Epithelial cell of proximal tubule (primary cell): ENCODE data around the gene DSTN. TPM values are rescaled to one million over a fixed set of nuclear protein-coding genes. Genes with fewer than 3 reads are reported as not detected.

ENCODE experiments used
- DNase-seq: peaks from one replicate; pipeline ENCODE4 v3.0.0-alpha.2; 2011; ENCODE audit warnings: low read depth
- H3K4me3 ChIP-seq: 2 replicates; pipeline ENCODE4 v1.5.1; 2011; ENCODE audit warnings: low read depth, mild to moderate bottlenecking, low read length
- total RNA-seq: library from RNA; depleted of rRNA; stranded (reverse); fragments of >200 nt; gene quantifications from 2 replicates; pipeline ENCODE4 v1.2.3, GENCODE V29; 2015
- TF ChIP-seq, protein P1 (sequence below): conservative IDR thresholded peaks from 2 replicates; pipeline ENCODE4 v1.5.1; 2012; ENCODE audit warnings: low read depth, mild to moderate bottlenecking, low read length

Gene DSTN
- total RNA-seq, 1 donor from 2014 or later = 317 TPM

DNA sequence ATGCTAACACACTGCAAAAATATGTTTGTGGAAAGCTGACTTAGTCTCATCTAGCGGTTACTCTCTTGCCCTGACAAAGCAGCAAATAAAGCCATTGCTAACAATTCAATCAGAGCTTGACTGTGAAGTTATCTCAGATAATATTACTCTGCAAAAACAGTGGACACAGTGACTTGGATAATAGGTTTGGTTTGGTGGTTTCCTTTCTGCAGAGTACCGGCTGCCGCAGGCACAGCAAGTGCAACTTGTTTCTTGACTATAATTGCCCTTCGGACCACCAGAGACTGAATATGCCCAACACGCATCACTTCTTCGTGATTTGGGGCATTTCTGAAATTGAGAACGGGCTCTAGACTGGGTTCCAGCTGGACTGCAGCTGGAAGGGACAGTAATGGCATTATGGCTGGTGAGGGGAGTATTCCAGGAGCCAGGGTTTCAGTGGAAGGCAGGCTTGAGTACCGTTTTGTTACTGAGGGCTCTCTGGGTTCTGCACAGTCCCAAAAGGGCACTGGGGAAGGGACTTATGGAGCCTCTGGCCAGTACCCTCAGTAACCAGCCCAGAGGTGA lies 40.0 kb downstream of the DSTN start:
- no peak overlapping the region for H3K4me3 ChIP-seq
- DNase-seq = no peak
- TF ChIP-seq, protein P1, sequence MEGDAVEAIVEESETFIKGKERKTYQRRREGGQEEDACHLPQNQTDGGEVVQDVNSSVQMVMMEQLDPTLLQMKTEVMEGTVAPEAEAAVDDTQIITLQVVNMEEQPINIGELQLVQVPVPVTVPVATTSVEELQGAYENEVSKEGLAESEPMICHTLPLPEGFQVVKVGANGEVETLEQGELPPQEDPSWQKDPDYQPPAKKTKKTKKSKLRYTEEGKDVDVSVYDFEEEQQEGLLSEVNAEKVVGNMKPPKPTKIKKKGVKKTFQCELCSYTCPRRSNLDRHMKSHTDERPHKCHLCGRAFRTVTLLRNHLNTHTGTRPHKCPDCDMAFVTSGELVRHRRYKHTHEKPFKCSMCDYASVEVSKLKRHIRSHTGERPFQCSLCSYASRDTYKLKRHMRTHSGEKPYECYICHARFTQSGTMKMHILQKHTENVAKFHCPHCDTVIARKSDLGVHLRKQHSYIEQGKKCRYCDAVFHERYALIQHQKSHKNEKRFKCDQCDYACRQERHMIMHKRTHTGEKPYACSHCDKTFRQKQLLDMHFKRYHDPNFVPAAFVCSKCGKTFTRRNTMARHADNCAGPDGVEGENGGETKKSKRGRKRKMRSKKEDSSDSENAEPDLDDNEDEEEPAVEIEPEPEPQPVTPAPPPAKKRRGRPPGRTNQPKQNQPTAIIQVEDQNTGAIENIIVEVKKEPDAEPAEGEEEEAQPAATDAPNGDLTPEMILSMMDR = no peak

DNA sequence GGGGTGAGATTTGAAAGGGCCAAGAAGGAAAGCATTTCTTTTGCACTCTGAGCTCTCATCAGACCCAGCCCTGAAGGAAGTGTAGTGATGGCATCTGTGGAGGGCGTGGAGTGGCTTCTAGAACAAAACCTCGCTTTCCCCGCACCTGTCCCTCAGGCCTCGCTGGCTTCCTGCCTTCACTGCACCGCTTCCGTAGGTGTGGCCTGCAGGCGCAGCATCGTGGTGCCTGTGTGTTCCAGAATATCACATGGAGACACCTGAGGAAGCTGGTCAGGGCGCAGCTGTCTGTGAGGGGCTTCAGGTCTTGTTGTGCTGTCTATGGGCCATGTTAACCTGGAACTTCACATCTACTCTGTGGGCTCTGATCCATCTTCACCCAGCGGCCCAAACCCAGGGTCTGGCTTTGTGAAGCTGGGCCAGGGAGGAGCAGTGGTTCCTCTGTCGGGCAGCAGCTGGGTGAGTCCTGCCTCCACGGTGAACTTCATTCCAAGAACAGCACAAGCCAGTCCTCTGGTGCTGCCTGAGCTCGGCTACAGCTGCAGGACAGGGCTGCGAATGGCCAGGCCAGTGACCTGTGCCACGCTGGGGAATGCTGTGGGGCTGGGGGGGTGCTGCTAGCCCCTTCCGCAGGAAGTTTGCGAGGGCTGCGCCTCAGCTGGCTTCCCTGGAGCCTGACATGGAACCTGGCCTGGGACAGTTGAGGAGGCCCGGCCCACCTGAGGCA lies 40.9 kb downstream of the DSTN start:
- DNase-seq = no peak
- H3K4me3 ChIP-seq = no peak overlapping the region
- TF ChIP-seq, protein P1 = no peak

DNA sequence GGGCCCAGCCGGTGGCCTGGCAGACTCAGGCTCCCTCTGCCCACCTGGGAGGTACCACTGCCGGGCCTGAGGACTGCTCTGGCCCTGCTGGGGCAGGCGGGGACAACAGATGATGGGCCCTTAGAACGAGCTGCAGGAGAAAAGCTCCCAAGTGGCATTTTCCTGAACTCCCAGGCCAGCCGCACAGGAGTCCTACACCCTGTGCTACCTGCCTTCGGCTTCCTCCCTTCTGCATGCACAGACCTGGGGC lies 41.3 kb downstream of the DSTN start:
- H3K4me3 ChIP-seq = no peak overlapping the region
- DNase-seq = no peak
- TF ChIP-seq, protein P1 = no peak

DNA sequence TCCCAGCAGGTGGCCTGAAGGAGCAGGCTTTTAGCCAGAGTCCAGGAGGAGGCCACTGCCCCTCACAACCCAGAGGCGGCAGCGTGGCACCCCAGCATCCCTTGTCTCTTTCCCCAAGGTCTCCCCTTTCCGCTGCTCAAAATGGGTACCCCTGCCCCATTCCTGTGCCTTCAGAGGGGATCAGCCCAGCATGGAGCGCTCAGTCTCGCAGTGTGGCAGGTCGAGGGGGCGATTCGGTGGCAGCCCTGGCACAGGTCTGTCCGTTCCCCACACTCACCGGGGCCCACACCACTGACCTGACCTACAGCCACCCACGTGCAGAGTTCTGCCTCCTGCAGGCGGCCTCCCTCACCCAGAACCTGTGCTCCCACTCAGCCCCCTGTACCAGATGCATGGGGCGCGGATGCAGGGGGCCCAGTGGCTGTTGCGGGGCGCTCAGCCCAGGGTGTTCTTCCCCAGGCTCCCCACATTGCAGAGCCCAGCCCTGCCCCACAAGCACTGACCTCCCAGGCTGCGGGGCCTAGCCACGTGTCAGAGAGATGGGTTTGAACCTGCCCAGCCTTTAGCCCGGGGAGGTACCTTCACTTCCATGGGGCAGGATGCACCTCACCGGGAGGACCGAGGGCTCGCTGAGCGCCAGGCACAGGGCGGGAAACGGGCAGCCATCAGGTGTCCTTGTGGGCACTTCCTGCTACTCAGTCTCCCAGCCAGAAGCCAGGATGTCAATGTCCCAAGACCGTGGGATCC lies 41.8 kb downstream of the DSTN start:
- no peak for DNase-seq
- TF ChIP-seq, protein P1 = peak; percentile 61
- H3K4me3 ChIP-seq = no peak overlapping the region

DNA sequence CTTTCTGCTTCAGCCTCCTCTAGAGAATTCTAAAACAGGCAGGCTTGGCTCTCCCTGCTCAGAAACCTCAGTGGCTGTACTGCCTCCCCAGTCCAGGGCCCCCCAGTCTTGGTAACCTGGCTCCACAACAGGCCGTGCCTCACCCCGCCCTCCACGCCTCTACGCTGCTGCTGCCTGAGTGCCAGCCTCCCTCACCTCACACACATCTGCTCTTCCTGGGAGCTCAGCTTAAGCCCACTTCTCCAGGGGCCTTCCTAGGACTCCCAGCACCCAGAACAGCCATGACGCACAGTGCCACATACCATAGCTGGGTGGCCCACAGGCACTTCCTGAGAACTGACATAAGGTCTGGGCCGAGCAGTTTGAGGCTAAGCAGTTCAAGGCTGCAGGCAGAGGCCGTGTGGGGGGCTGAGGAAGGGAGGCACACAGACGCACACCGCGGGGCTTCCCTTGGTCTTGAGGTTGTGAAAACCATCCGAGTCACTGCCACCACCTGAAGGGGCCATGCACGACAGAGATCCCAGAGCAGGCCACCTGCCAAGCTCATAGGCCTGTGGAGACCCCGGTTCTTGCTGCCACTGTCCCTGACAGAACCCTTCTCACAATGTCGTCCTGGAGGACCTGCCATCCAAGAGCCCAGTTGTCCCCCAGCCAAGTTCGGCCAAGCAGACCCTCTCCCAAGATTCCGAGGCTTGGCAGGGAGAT lies 42.6 kb downstream of the DSTN start:
- H3K4me3 ChIP-seq = no peak overlapping the region
- no peak for DNase-seq
- TF ChIP-seq, protein P1 = no peak

DNA sequence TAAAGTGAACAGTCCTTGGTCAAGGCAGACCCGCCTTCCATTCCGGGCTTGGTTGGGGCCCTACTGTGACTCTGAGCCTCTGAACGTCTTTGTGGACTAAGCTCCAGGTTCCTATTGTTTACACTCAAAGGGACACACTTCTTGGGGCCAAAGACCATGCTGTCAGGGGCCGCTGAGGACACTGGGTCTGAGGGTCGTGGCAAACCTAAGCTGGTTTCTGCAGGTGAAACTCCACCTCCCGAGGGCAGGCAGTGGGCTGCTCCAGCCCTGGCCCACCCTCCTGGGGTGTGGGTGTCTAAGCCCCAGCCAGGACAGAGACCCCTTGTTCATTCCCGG lies 43.1 kb downstream of the DSTN start:
- TF ChIP-seq, protein P1 = no peak
- H3K4me3 ChIP-seq = no peak overlapping the region

More for the DNA sequence above, 43.1 kb downstream of the DSTN start:
- DNase-seq = no peak
